Mesendoderm (in vitro differentiated cells): Measurements from ENCODE around the gene SYNE2.

Experiments
- DNase-seq: peaks from one replicate; pipeline ENCODE4 v3.0.0; 2013
- H2AK5ac ChIP-seq: 2 replicates; pipeline ENCODE4 v1.6.1; 2013; ENCODE audit warnings: low read length, inconsistent platforms
- H2BK120ac ChIP-seq: 2 replicates; pipeline ENCODE4 v1.6.1; 2013; ENCODE audit warnings: low read depth, mild to moderate bottlenecking, low read length, moderate library complexity, mixed read lengths
- H2BK15ac ChIP-seq: replicated peaks from 2 replicates; pipeline ENCODE4 v1.6.1; 2013; ENCODE audit warnings: low read depth, mild to moderate bottlenecking, moderate library complexity
- H2BK5ac ChIP-seq: 2 replicates; pipeline ENCODE4 v1.6.1; 2013; ENCODE audit warnings: low read length, inconsistent platforms
- H3K18ac ChIP-seq: 2 replicates; pipeline ENCODE4 v1.6.1; 2013; ENCODE audit warnings: mild to moderate bottlenecking, low read length, mixed read lengths
- H3K23ac ChIP-seq: one replicate; pipeline ENCODE4 v1.6.1; 2013; ENCODE audit warnings: low read length
- H3K27ac ChIP-seq: 2 replicates; pipeline ENCODE4 v1.5.1; 2013; ENCODE audit warnings: low read depth, mild to moderate bottlenecking, inconsistent platforms, low read length, moderate library complexity
- H3K27me3 ChIP-seq: 2 replicates; pipeline ENCODE4 v1.6.1; 2013; ENCODE audit warnings: low read length, control low read depth, mild to moderate bottlenecking, inconsistent platforms; ENCODE audit not compliant: insufficient read depth, poor library complexity
- H3K36me3 ChIP-seq: 2 replicates; pipeline ENCODE4 v1.6.1; 2013; ENCODE audit warnings: low read length, inconsistent platforms; ENCODE audit not compliant: control insufficient read depth, insufficient read depth
- H3K4ac ChIP-seq: one replicate; pipeline ENCODE4 v1.6.1; 2013; ENCODE audit warnings: low read depth, mild to moderate bottlenecking, low read length, moderate library complexity
- H3K4me1 ChIP-seq: 2 replicates; pipeline ENCODE4 v1.6.1; 2013; ENCODE audit warnings: low read depth, low read length, inconsistent platforms; ENCODE audit not compliant: control insufficient read depth
- H3K4me2 ChIP-seq: 2 replicates; pipeline ENCODE4 v1.6.1; 2013; ENCODE audit warnings: low read length
- H3K4me3 ChIP-seq: 2 replicates; pipeline ENCODE4 v1.5.1; 2013; ENCODE audit warnings: mild to moderate bottlenecking, low read length
- H3K56ac ChIP-seq: one replicate; pipeline ENCODE4 v1.6.1; 2013; ENCODE audit warnings: low read length
- H3K79me1 ChIP-seq: 2 replicates; pipeline ENCODE4 v1.6.1; 2013; ENCODE audit warnings: low read length, inconsistent platforms
- H3K79me2 ChIP-seq: 2 replicates; pipeline ENCODE4 v1.6.1; 2013; ENCODE audit warnings: mild to moderate bottlenecking, low read length; ENCODE audit not compliant: control insufficient read depth, insufficient read depth
- H3K9ac ChIP-seq: 2 replicates; pipeline ENCODE4 v1.6.1; 2013; ENCODE audit warnings: low read length, inconsistent platforms
- H4K5ac ChIP-seq: one replicate; pipeline ENCODE4 v1.6.1; 2013; ENCODE audit warnings: low read length
- H4K8ac ChIP-seq: one replicate; pipeline ENCODE4 v1.6.1; 2013; ENCODE audit warnings: low read depth, mild to moderate bottlenecking, control low read depth, low read length, moderate library complexity
- WGBS: extraction: QIAGEN DNeasy Blood & Tissue Kit; methylation state at CpG from one replicate; pipeline ENCODE4 v1.1.7; 2013; ENCODE audit warnings: low lambda C conversion rate, missing lambda C conversion rate; ENCODE audit not compliant: insufficient coverage; ENCODE audit errors: extremely low coverage; 5-methylcytosine and 5-hydroxymethylcytosine counted together

The SYNE2 gene

DNA sequence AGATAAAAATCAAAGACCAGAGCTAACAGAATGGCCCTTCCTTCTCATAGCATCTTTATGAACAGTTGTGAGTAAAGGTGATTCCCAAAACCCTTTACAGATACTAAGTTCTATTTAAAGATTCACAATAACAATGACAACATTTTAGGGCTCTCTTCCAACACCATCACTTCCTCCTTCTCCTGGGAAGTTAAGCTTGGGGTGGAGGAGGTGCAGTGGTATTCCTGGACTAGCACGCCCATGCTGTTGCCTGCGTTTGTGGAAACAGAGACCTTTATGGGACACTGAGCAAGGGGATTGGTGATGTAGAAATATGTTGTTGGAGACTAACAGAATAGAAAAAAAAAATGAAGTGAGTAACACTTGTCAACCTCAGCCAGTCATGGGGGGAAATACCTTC lies 22.5 kb downstream of the SYNE2 start:
- Histone ChIP-seq H3K4me1 (peaks cover 1% of the 10 kb centered on the region), H4K8ac (no peak overlapping the region), H3K4me3 (no peak overlapping the region)

DNA sequence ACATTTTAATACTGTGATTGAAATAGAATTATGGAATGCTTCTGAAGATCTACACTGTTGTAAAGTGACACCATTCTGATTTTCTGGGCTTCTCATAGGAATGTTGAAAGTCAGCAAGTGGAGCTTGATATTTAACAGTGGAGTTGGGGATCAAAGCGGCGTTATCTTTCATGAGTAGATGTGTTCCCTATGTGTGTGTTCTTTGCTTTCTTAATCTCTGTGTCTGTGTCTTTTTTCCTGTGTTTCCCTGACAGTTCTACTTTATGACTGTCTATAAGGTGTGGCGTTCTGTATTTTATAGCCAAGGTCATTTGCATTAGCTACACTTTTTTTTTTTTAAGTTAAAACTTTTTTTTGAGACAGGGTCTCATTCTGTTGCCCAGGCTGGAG lies 24.7 kb downstream of the SYNE2 start:
- H3K23ac ChIP-seq: no peak overlapping the region
- no peak overlapping the region for H3K4ac ChIP-seq
- no peaks in the 10 kb centered on the region for H3K79me2 ChIP-seq
- H3K18ac ChIP-seq: no peak overlapping the region
- no peak overlapping the region for H2AK5ac ChIP-seq
- no peak overlapping the region for H4K8ac ChIP-seq
- no peak overlapping the region for H3K9ac ChIP-seq
- H2BK5ac ChIP-seq: no peak overlapping the region
- H3K4me3 ChIP-seq: no peak overlapping the region
- no CpG with 5 or more reads among the region's 3 CpGs for WGBS
- no peaks in the 10 kb centered on the region for H3K27me3 ChIP-seq
- H3K4me2 ChIP-seq: no peak overlapping the region
- peaks cover 1% of the 10 kb centered on the region for H3K4me1 ChIP-seq
- no peak overlapping the region for H3K56ac ChIP-seq
- H3K79me1 ChIP-seq: no peaks in the 10 kb centered on the region
- DNase-seq: no peak
- H3K27ac ChIP-seq: no peak overlapping the region
- H2BK15ac ChIP-seq: no peak overlapping the region
- H2BK120ac ChIP-seq: no peak overlapping the region
- H3K36me3 ChIP-seq: no peaks in the 10 kb centered on the region
- no peak overlapping the region for H4K5ac ChIP-seq

More for the DNA sequence above, 22.5 kb downstream of the SYNE2 start:
- no peak overlapping the region for H4K5ac ChIP-seq
- H3K56ac ChIP-seq: no peak overlapping the region
- no peak overlapping the region for H3K4me2 ChIP-seq
- H2BK5ac ChIP-seq: no peak overlapping the region
- no peaks in the 10 kb centered on the region for H3K79me1 ChIP-seq
- no peak overlapping the region for H2BK120ac ChIP-seq
- no peak overlapping the region for H2BK15ac ChIP-seq
- no peak overlapping the region for H3K27ac ChIP-seq
- H3K27me3 ChIP-seq: no peaks in the 10 kb centered on the region
- no peaks in the 10 kb centered on the region for H3K79me2 ChIP-seq
- no peaks in the 10 kb centered on the region for H3K36me3 ChIP-seq
- no peak overlapping the region for H3K23ac ChIP-seq
- H3K18ac ChIP-seq: no peak overlapping the region
- H3K4ac ChIP-seq: no peak overlapping the region
- H3K9ac ChIP-seq: no peak overlapping the region
- no peak for DNase-seq
- no CpG with 5 or more reads among the region's 2 CpGs for WGBS
- no peak overlapping the region for H2AK5ac ChIP-seq

DNA sequence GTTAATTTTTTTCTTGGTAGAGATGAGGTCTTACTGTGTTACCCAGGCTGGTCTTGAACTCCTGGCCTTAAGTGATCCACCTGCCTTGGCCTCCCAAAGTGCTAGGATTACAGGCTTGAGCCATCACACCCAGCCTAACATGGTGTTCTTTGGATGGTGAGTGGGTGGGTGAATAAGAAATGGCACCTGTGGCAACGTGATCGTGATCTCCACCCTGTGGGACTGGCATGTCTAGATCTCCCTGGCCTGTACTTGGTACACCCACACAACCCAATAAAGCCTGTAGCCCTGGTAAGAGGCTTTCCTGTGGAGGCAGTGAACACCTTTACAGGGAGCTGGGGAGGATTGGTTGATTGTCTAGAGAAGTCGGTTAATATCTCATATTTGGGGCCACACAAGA lies 25.2 kb downstream of the SYNE2 start:
- Histone ChIP-seq H4K8ac (no peak overlapping the region), H2BK120ac (no peak overlapping the region), H2BK5ac (no peak overlapping the region), H3K79me2 (no peaks in the 10 kb centered on the region), H3K27me3 (no peaks in the 10 kb centered on the region), H2BK15ac (no peak overlapping the region), H3K4me1 (peaks cover 1% of the 10 kb centered on the region), H3K9ac (no peak overlapping the region), H3K27ac (no peak overlapping the region), H3K4me3 (no peak overlapping the region), H4K5ac (no peak overlapping the region), H3K23ac (no peak overlapping the region), H3K4ac (no peak overlapping the region), H3K4me2 (no peak overlapping the region), H3K18ac (no peak overlapping the region), H3K36me3 (no peaks in the 10 kb centered on the region), H3K56ac (no peak overlapping the region), H2AK5ac (no peak overlapping the region), H3K79me1 (no peaks in the 10 kb centered on the region)
- WGBS: no CpG with 5 or more reads among the region's 3 CpGs
- no peak for DNase-seq

DNA sequence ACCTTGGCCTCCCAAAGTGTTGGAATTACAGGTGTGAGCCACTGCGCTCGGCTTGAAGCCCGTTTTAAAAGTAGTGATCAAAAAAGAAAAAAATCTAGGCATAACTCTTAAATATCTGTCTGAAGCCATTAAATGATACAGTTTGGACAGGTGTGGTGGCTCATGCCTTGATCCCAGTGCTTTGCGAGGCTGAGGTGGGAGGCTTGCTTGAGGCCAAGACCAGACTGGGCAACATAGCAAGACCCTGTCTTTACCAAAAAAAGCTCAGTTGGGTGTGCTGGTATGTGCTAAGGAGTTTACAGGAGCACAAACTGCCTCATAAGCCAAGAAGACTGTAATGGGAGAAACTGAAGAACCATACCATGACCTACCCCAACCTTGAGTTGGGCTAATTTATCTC lies 26.0 kb downstream of the SYNE2 start:
- H3K9ac ChIP-seq: no peak overlapping the region
- no peak overlapping the region for H3K18ac ChIP-seq
- DNase-seq: no peak
- no peak overlapping the region for H3K4me2 ChIP-seq
- no peaks in the 10 kb centered on the region for H3K79me2 ChIP-seq
- no CpG with 5 or more reads among the region's 4 CpGs for WGBS
- no peak overlapping the region for H3K23ac ChIP-seq
- H4K8ac ChIP-seq: no peak overlapping the region
- no peaks in the 10 kb centered on the region for H3K79me1 ChIP-seq
- H2AK5ac ChIP-seq: no peak overlapping the region
- H4K5ac ChIP-seq: no peak overlapping the region
- no peak overlapping the region for H3K4ac ChIP-seq
- no peaks in the 10 kb centered on the region for H3K36me3 ChIP-seq
- H2BK5ac ChIP-seq: no peak overlapping the region
- H3K56ac ChIP-seq: no peak overlapping the region
- H3K4me1 ChIP-seq: peaks cover under 1% of the 10 kb centered on the region
- no peak overlapping the region for H3K4me3 ChIP-seq
- no peak overlapping the region for H2BK120ac ChIP-seq
- no peaks in the 10 kb centered on the region for H3K27me3 ChIP-seq
- H3K27ac ChIP-seq: no peak overlapping the region
- no peak overlapping the region for H2BK15ac ChIP-seq

DNA sequence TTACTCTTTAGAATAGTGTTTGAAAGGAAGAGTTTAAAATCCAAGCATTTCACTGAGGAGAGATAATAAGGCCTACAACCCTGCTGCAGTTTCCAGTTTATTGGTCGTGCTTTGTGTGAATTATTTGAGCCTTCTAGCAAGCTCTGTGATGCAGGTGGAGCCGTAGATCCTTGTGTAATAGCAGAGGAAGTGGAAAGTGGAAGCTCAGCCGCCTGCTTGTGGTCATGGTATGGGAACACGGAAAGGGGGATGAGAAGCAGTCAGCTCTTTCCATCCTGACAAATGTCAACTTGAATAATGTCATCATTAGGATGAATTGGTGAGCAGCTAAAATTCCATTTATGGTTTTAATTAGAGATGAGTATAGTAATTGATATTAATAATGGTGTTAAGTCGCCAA lies 29.1 kb downstream of the SYNE2 start:
- no peak overlapping the region for H3K4me2 ChIP-seq
- H3K79me2 ChIP-seq: no peaks in the 10 kb centered on the region
- no peak overlapping the region for H3K27ac ChIP-seq
- H3K56ac ChIP-seq: no peak overlapping the region
- H4K8ac ChIP-seq: no peak overlapping the region
- H3K23ac ChIP-seq: no peak overlapping the region
- no peak overlapping the region for H3K9ac ChIP-seq
- H3K4me3 ChIP-seq: no peak overlapping the region
- H2BK5ac ChIP-seq: no peak overlapping the region
- no peak overlapping the region for H4K5ac ChIP-seq
- H3K18ac ChIP-seq: no peak overlapping the region
- H3K4me1 ChIP-seq: no peaks in the 10 kb centered on the region
- H3K27me3 ChIP-seq: no peaks in the 10 kb centered on the region
- 100% methylated on average over 1 of the region's 5 CpGs for WGBS
- peaks cover 2% of the 10 kb centered on the region for H3K79me1 ChIP-seq
- H3K36me3 ChIP-seq: no peaks in the 10 kb centered on the region
- no peak overlapping the region for H2BK120ac ChIP-seq
- no peak for DNase-seq
- no peak overlapping the region for H3K4ac ChIP-seq
- H2AK5ac ChIP-seq: no peak overlapping the region
- H2BK15ac ChIP-seq: no peak overlapping the region

DNA sequence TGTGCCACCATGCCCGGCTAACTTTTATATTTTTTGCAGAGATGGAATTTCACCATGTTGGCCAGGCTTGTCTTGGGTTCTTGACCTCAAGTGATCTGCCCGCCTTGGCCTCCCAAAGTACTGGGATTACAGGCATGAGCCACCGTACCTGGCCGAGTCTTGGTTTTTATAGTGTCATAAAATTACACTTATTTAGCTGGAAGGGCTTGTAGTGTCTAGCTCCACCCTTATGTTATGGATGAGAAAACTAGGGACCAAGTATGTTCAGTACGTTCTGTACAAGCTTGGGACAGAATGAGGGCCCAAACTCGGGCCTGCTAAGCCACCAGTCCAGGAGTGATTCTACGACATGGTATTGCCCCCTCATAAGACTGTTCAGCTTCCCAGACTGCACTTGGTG lies 35.1 kb downstream of the SYNE2 start:
- Histone ChIP-seq H3K4ac (no peak overlapping the region), H3K27ac (no peak overlapping the region), H3K4me2 (no peak overlapping the region), H2BK15ac (no peak overlapping the region), H3K4me1 (no peaks in the 10 kb centered on the region), H2BK120ac (no peak overlapping the region), H3K79me1 (peaks cover 2% of the 10 kb centered on the region), H3K56ac (no peak overlapping the region), H3K36me3 (no peaks in the 10 kb centered on the region), H4K8ac (no peak overlapping the region), H3K27me3 (no peaks in the 10 kb centered on the region), H3K18ac (no peak overlapping the region), H3K9ac (no peak overlapping the region), H3K23ac (no peak overlapping the region), H2BK5ac (no peak overlapping the region), H3K79me2 (no peaks in the 10 kb centered on the region), H3K4me3 (no peak overlapping the region), H2AK5ac (no peak overlapping the region), H4K5ac (no peak overlapping the region)
- no peak for DNase-seq
- WGBS: no CpG with 5 or more reads among the region's 7 CpGs
